ENCODE measurements around the gene CD47.

Gene CD47

GRCh38 chr3:108114423-108115065, 23.7 kb upstream of the CD47 start:
- DNase-seq, result peak; percentile 25

- no peak for DNase-seq
These were observed 23.1 kb upstream of the CD47 start for GRCh38 chr3:108113975-108114374.

- DNase-seq, result no peak
These were observed 20.1 kb upstream of the CD47 start for GRCh38 chr3:108110934-108111333.

- no peak for DNase-seq
These were observed 17.6 kb upstream of the CD47 start for GRCh38 chr3:108108416-108108815.

- DNase-seq, result no peak
These were observed 15.6 kb upstream of the CD47 start for GRCh38 chr3:108106449-108106848.

GRCh38 chr3:108106031-108106430, 15.2 kb upstream of the CD47 start:
- no peak for DNase-seq

- DNase-seq, result no peak
These were observed 13.3 kb upstream of the CD47 start for GRCh38 chr3:108103886-108104797.

- DNase-seq, result no peak
These were observed 12.4 kb upstream of the CD47 start for GRCh38 chr3:108103040-108103751.

- no peak for DNase-seq
These were observed 11.7 kb upstream of the CD47 start for GRCh38 chr3:108102420-108103039.

- no peak for DNase-seq
These were observed 10.3 kb upstream of the CD47 start for GRCh38 chr3:108100906-108101660.

GRCh38 chr3:108099679-108100428, 9.0 kb upstream of the CD47 start:
- DNase-seq, result no peak

GRCh38 chr3:108099244-108099643, 8.4 kb upstream of the CD47 start:
- no peak for DNase-seq

- no peak for DNase-seq
These were observed 7.2 kb upstream of the CD47 start for GRCh38 chr3:108098003-108098370.

- DNase-seq, result no peak
These were observed 6.6 kb upstream of the CD47 start for GRCh38 chr3:108097322-108098002.

- no peak for DNase-seq
These were observed 5.9 kb upstream of the CD47 start for GRCh38 chr3:108096532-108097321.

GRCh38 chr3:108093616-108094015, 2.8 kb upstream of the CD47 start:
- DNase-seq, result no peak

GRCh38 chr3:108093021-108093420, 2.2 kb upstream of the CD47 start:
- DNase-seq, result no peak

- peak; percentile 63 for DNase-seq
These were observed 1.7 kb upstream of the CD47 start for GRCh38 chr3:108092501-108092900.

- peak; percentile 36 for DNase-seq
These were observed 843 bp upstream of the CD47 start for GRCh38 chr3:108091498-108092250.
